Brain pericyte (primary cell): ENCODE data around the gene DRC1.

Source experiments
- DNase-seq: peaks from one replicate; pipeline ENCODE4 v3.0.0-alpha.2; 2012; ENCODE audit warnings: low read depth, low spot score

DRC1 gene

DNA sequence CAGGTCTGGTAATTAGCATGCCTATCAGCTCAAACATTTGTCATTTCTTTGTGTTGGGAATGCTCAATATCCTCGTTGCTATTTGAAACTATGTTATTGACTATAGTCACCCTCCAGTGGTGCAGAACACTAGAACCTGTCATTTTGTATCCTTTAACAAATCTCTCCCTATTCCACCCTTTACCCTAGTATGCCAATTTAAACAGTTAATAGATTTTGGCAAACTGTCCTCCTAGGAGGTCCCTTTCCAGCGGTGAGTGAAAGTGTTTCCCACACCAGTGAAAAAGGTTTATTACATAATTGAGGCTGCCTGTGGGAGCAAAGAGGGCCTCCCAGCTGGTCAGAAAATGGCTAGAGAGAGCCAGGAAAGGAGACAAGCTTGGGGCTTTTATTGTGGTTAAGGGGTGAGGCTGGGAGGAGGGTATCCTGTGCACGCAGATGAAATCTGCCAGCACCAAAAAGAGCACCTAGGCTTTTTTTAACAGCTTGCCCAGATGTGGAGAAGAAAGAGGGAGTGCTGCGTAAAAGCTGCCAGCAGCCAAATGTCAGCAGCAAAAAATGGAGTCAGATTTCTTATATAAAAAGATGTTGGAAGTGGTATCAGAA lies 1.8 kb upstream of the DRC1 start:
- DNase-seq, result no peak

DNA sequence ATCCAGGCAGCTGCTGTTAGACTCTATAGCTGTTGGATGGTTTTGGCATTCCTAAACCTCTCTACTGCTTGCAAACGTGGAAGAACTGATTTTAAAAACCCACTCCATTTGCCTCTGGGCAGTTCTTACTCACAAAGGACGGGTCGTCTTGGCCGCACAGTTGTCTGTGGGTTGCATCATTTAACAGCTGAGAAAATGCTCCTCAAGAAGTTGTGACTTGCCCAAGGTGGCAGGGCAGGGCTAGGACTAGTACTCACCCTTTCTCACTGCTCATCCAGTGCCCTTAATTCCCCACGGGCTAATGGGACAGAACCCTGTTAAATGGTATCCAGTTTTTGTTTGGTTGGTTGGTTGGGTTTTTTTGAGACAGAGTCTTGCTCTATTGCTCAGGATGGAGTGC lies 997 bp upstream of the DRC1 start:
- DNase-seq, result no peak

- DNase-seq, result no peak
These were observed 5.8 kb downstream of the DRC1 start for GRCh38 chr2:26407526-26407925.

- DNase-seq, result no peak
These were observed 8.1 kb downstream of the DRC1 start for GRCh38 chr2:26409785-26410184.

DNA sequence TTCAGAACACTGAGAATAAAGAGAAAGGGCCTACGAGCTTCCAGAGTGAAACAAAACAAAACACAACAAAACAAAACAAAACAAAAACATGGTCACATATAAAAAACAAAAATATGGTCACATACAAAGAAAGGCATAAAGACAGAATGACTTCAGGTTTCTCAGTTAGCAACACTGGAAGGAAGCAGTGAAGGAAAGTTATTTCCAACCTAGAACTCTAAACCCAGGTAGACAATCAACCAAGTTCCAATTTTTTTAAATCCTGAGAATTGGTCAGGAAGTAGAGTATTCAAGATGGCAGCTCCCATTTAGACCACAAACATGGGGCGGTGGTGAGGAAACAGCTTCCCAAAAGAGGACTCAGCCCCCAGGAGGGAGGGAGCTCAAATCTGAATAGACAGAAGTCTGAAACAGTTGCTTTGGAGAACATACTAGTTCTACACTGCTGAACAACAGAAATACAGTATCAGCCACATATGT lies 9.1 kb downstream of the DRC1 start:
- DNase-seq, result no peak

DNA sequence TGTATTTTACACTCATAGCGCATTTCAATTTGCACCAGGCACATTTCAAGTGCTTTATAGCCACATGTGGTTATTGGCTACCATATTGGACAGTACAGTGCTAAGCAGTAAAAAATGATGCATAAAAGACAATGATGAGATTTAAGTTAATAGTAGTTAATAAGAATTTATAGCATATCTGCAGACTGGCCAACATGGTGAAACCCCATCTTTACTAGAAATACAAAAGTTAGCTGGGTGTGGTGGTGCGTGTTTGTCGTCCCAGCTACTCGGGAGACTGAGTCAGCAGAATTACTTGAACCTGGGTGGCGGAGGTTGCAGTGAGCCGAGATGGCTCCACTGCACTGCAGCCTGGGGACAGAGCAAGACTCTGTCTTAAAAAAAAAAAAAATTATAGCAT lies 9.7 kb downstream of the DRC1 start:
- DNase-seq, result no peak

GRCh38 chr2:26412091-26412673 lies 10.5 kb downstream of the DRC1 start:
- no peak for DNase-seq

GRCh38 chr2:26414311-26414710 lies 12.6 kb downstream of the DRC1 start:
- DNase-seq, result no peak

GRCh38 chr2:26421961-26422360 lies 20.2 kb downstream of the DRC1 start:
- no peak for DNase-seq

DNA sequence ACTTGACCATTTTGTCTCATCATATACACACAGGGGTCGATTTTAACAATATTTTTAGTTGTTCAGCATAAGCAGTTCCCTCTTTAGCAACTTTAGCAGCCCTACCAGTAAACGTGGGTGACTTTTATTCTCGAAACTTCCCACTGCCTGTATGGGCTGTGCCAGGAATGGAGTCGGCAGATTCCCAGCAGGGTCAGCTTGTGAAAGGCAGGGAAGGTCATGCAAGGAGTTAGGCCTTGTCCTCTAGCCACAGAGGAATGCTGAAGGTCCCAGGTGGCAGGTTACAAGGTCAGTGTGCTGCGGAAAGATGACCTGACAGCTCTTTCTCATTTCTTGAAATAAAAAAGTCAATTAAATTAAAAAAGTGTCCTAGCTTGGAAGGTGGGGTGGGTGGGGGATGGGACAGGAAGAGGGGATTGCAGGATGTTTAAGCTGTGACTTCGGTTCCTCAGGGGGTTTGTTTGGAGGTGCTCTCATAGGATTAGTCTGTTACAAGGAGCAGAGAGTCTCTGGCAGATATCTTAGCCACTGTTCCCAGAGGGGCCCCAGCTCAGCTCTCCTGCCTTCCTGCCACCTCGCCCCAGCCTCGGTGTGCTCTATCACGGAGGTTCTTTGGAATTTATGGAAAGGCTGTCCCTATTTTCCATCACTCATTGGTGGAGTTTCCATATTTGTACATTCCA lies 21.4 kb downstream of the DRC1 start:
- DNase-seq, result no peak

- no peak for DNase-seq
These were observed 22.0 kb downstream of the DRC1 start for GRCh38 chr2:26423750-26424149.

GRCh38 chr2:26424221-26424620 lies 22.5 kb downstream of the DRC1 start:
- DNase-seq, result no peak

DNA sequence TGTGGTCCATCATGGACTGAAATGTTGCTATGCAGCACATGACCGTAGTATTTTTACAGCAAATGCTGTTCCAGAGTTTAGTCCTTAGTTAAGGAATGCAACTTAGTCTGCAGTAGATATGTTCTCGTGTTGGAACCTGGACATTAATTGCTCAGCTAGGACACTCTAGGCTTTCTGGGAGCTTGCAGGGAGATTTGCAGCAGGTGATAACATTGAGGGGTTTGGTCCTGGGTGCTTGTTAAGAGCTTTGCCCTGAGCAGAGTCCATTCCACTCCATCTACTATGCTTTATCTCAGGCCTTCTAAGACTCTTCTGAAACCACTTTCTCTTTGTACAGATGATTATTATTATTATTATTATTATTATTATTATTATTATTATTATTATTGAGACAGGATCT lies 27.1 kb downstream of the DRC1 start:
- DNase-seq, result no peak

- no peak for DNase-seq
These were observed 28.3 kb downstream of the DRC1 start for GRCh38 chr2:26429779-26430578.

DNA sequence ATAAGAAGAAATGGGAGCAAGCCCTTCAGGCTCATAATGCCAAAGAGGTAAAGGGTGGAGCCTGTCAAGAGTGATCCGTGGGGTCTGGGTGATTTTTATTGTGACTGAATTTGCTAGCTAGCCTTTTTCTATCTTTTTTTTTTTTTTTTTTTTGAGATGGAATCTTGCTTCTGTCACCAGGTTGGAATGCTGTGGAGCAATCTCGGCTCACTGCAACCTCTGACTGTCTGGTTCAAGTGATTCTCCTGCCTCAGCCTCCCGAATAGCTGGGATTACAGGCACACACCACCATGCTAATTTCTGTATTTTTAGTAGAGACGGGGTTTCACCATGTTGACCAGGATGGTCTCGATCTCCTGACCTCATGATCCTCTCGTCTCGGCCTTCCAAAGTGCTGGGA lies 29.1 kb downstream of the DRC1 start:
- no peak for DNase-seq

DNA sequence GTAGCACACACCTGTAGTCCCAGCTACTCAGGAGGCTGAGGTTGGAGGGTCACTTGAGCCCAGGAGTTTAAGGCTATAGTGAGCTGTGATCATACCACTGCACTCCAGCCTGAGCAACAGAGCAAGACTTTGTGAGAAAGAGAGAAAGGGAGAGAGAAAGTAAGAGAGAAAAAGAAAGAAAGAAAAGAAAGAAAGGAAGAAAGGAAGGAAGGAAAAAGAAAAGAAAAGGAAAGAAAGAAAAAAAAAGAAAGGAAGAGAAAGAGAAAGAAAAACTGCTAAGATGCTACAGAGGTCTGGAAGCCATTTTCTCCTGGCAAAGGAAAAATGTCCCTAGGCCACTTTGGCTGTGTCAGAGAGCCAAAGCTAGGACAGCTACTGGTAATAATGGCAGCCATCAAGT lies 30.6 kb downstream of the DRC1 start:
- no peak for DNase-seq

GRCh38 chr2:26432859-26433258 lies 31.1 kb downstream of the DRC1 start:
- no peak for DNase-seq

GRCh38 chr2:26435106-26435505 lies 33.4 kb downstream of the DRC1 start:
- no peak for DNase-seq

GRCh38 chr2:26438526-26438925 lies 36.8 kb downstream of the DRC1 start:
- no peak for DNase-seq

DNA sequence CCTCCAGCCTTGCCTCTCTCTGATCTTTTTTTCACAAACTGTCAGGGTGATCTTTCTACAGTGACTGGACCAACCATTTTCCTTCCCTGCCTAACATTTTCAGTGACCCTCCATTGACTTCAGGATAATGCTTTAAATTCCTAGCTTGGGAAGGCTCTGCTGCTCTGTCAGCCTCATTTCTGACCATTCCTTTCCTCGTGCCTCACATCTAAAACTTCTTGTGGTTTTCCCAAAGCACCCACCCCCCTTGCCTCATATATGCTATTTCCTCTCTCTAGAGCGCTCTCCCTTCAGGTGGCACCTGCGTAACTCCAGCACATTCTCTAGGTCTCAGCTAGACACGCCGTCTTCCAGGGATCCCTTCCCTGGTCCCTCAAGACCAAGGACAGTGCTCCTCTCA lies 37.2 kb downstream of the DRC1 start:
- no peak for DNase-seq

DNA sequence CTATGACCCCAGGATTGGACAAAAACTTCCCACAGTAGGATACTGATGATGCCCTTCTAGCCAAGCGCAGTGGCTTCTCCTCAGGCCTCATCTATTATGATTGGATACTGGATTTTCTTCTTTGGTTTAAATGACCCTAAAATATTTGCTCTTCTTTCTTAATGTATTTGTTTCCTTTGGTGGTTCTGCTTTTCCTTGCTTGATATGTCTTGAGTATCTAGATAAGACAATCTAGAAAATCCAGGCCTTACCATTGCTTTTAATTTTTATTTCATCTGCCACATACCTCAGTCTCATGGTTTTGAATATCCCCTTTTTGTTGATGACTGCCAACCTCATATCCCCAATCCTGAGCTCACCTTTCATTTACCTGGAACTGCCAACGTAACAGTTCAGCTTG lies 40.6 kb downstream of the DRC1 start:
- DNase-seq, result no peak

DNA sequence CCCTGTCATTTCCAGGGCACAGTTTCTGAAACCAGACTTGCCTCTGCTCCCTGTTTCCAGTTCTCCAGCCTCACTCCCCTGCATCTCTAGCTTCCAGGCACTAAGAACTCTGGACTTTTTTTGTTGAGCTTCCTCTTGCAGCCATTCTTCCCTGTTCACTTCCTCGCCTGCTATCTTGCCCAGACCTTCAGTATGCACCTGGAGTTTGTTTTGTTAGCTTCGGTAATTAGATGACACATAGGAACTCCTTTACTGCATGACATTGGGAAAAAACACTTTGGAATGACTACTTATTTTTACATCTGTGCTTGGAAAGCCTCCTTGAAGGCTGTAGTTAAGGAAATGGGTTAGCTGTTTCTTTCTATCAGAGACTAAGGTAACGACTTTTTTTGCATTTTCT lies 41.0 kb downstream of the DRC1 start:
- DNase-seq, result no peak
